Measurements from ENCODE around the gene DNAJC13.
"Not testable (repeated sequence)": the region's sequence is repeated elsewhere in the genome, so short reads cannot be mapped to it uniquely, and the experiment has no call there.

The DNAJC13 gene, protein sequence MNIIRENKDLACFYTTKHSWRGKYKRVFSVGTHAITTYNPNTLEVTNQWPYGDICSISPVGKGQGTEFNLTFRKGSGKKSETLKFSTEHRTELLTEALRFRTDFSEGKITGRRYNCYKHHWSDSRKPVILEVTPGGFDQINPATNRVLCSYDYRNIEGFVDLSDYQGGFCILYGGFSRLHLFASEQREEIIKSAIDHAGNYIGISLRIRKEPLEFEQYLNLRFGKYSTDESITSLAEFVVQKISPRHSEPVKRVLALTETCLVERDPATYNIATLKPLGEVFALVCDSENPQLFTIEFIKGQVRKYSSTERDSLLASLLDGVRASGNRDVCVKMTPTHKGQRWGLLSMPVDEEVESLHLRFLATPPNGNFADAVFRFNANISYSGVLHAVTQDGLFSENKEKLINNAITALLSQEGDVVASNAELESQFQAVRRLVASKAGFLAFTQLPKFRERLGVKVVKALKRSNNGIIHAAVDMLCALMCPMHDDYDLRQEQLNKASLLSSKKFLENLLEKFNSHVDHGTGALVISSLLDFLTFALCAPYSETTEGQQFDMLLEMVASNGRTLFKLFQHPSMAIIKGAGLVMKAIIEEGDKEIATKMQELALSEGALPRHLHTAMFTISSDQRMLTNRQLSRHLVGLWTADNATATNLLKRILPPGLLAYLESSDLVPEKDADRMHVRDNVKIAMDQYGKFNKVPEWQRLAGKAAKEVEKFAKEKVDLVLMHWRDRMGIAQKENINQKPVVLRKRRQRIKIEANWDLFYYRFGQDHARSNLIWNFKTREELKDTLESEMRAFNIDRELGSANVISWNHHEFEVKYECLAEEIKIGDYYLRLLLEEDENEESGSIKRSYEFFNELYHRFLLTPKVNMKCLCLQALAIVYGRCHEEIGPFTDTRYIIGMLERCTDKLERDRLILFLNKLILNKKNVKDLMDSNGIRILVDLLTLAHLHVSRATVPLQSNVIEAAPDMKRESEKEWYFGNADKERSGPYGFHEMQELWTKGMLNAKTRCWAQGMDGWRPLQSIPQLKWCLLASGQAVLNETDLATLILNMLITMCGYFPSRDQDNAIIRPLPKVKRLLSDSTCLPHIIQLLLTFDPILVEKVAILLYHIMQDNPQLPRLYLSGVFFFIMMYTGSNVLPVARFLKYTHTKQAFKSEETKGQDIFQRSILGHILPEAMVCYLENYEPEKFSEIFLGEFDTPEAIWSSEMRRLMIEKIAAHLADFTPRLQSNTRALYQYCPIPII (N-terminal part only)

DNA sequence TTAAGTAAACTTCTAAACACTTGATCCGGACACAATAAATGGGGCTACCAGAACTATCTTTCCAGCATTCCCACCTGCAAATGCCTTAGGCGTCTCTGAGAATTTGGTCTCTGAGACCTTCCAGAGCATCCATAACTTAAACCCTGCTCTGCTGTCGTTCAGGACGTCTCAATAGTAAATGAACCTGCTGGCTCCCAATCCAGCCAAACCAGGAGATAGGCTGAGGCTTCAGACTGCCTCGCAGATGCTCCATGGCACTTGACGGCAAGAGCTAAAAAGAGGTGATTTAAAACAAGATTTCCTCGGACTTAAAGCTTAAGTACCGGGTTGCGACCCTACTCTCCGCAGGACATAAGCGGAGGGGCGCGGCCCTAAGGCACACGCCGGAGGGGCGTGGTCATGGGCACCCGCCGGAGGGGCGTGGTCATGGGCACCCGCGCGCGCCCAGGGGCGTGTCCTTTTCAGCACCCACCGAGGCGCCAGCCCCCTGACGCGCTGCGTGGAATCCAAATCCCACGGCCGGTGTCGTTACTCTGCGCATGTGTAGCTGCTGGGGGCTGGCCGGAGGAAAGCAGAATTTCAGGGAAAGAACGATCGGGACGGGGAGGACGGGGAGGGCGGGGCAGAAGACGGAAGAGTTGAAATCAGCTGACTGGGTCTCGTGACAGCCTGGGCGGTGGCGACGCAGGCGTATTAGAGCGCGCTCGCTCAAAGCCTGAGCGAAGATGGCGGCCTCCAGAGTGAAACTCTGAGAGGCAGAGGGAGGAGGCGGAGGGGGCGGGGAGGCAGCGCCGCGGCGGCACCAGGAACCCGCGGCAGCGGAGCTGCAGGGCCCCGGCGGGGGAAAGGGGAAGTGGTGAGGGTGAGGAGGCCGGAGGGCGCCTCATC, at the start of gene DNAJC13:
Gene DNAJC13 (plus strand): TSS at position 696 of the 888 bp plus-strand sequence. CDS start 17,049 bp downstream, outside the sequence.
- peak within 1 kb of the TSS; percentile 100 for H3K4me3 ChIP-seq (ENCODE audit: low read depth, low read length)
- peak; percentile 82 for DNase-seq (ENCODE audit: low read depth)
- TF ChIP-seq, protein P1, sequence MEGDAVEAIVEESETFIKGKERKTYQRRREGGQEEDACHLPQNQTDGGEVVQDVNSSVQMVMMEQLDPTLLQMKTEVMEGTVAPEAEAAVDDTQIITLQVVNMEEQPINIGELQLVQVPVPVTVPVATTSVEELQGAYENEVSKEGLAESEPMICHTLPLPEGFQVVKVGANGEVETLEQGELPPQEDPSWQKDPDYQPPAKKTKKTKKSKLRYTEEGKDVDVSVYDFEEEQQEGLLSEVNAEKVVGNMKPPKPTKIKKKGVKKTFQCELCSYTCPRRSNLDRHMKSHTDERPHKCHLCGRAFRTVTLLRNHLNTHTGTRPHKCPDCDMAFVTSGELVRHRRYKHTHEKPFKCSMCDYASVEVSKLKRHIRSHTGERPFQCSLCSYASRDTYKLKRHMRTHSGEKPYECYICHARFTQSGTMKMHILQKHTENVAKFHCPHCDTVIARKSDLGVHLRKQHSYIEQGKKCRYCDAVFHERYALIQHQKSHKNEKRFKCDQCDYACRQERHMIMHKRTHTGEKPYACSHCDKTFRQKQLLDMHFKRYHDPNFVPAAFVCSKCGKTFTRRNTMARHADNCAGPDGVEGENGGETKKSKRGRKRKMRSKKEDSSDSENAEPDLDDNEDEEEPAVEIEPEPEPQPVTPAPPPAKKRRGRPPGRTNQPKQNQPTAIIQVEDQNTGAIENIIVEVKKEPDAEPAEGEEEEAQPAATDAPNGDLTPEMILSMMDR (IDR thresholded peaks at IDR 0.05; ENCODE audit: low read depth, low read length, missing control alignments): no peak

DNA sequence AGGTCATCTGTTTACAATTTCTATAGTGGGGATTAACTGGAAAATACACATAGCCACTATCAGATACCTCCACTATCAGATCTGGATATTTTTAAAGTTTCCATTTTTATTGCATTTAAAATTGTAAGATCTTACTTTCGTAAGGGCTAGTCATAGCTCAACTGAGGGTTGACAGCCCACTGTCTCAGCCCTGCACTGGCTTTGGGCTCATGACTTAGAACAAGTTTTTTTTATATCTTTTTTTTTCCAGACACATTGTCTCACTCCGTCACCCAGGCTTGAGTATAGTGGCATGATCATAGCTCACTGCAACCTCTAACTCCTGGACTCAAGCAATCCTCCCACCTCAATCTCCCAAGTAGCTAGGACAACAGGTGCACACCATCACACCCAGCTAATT, 48.8 kb upstream of the DNAJC13 start:
- no peak for DNase-seq (ENCODE audit: low read depth)
- TF ChIP-seq, protein P1 (IDR thresholded peaks at IDR 0.05; ENCODE audit: low read depth, low read length, missing control alignments): no peak
- H3K4me3 ChIP-seq (ENCODE audit: low read depth, low read length): no peak overlapping the region

DNA sequence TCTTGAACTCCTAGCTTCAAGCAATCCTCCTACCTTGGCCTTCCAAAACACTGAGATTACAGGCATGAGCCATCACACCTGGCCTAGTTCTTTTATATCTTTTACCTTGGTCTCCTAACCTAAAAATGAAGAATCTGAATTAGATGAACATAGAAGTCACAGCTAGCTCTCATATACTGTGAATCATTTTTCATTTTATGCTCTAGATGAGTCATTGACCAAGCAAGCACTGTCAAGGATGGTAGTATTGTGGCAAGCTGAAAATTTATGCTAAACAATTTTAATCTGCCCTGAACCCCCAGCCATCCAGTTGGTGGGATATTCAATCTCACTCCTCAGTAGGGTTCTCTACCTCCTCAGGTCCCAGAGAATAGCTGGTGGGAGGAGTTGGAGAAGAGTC, 48.3 kb upstream of the DNAJC13 start:
- no peak overlapping the region for H3K4me3 ChIP-seq (ENCODE audit: low read depth, low read length)

DNA sequence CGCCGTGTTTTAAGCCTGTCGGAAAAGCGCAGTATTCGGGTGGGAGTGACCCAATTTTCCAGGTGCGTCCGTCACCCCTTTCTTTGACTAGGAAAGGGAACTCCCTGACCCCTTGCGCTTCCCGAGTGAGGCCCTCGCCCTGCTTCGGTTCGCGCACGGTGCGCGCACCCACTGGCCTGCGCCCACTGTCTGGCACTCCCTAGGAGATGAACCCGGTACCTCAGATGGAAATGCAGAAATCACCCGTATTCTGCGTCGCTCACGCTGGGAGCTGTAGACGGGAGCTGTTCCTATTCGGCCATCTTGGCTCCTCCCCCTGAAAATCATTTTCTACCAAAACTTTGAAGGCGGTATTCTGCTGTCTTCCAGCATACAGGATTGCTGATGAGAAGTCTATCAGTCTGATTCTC, 40.4 kb upstream of the DNAJC13 start:
- H3K4me3 ChIP-seq (ENCODE audit: low read depth, low read length); DNase-seq (ENCODE audit: low read depth): not testable (repeated sequence)

More for the DNA sequence above, 48.3 kb upstream of the DNAJC13 start:
- DNase-seq (ENCODE audit: low read depth): no peak
- TF ChIP-seq, protein P1 (IDR thresholded peaks at IDR 0.05; ENCODE audit: low read depth, low read length, missing control alignments): no peak

DNA sequence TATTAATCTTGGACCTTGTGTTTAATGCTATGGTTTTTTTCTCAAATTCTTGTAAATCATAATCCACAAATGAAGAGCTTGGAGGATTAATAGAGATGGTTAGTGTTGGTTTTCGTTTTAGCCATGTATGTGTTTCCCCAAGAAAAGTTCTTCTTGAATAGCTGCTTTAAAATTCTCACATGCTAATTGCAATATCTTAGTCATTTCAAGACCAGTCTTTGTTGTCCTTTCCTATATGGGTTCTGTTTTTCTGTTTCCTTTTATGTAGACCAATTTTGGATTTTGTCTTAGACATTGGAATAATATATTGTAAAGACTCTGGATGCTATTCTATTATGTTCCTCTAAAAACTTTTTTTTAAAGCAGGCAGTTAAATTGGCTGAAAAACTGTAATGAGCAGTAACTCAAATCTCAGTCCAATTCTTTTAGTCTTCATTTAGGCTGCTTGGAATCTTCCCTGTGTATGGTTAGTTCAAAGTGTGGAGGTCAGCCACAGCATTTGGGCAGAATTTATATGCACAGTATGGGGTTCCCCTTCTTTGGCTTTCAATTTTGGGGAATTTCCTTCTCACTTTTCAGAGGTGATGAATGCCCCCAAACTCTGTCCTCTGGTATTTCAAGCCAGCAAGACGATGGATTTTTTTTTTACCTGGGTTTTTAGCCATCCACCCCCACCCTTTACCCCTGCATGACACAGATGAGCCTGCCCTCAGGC, 39.1 kb upstream of the DNAJC13 start:
- TF ChIP-seq, protein P1 (IDR thresholded peaks at IDR 0.05; ENCODE audit: low read depth, low read length, missing control alignments): no peak
- no peak overlapping the region for H3K4me3 ChIP-seq (ENCODE audit: low read depth, low read length)
- no peak for DNase-seq (ENCODE audit: low read depth)

DNA sequence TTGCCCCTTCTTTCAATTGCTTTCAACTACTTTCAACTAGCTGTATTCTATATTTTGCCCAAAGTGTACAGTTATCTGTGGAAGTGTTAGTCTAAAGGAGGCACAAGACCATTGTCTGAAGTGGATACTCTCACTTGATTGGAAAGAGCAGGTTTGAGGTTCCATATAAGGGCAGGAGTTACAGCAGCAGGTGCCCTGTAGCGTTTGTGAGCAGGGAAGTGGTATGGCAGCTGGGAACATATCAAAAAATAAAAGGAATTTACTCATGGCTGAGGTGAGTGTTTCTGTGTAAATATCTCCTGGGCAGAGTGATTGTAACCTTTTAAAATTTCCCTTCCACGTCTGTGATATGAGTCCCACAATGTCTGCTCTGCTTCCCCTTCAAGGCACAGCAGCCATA, 38.5 kb upstream of the DNAJC13 start:
- H3K4me3 ChIP-seq (ENCODE audit: low read depth, low read length): no peak overlapping the region
- DNase-seq (ENCODE audit: low read depth): no peak
- TF ChIP-seq, protein P1 (IDR thresholded peaks at IDR 0.05; ENCODE audit: low read depth, low read length, missing control alignments): no peak

Data from GM12864 (cell line).